Endothelial cell of umbilical vein (primary cell): ENCODE measurements around the gene TMPRSS9.

Experiments
- EZH2 ChIP-seq: IDR thresholded peaks from 2 replicates; pipeline ENCODE4 v1.6.1; 2012; ENCODE audit warnings: borderline replicate concordance, low read depth, mild to moderate bottlenecking, moderate library complexity, low read length, inconsistent platforms; ENCODE audit not compliant: severe bottlenecking
- POLR2A ChIP-seq: IDR thresholded peaks from 2 replicates; pipeline ENCODE4 v1.6.1; 2012; ENCODE audit warnings: low read depth, mild to moderate bottlenecking, control low read depth, low read length
- POLR2AphosphoS5 ChIP-seq: IDR thresholded peaks from 2 replicates; pipeline ENCODE4 v1.6.1; 2012; ENCODE audit warnings: low read depth, mild to moderate bottlenecking, control low read depth, low read length, moderate library complexity; ENCODE audit not compliant: insufficient read depth
- TF ChIP-seq, protein P1 (sequence below), 2 donors: IDR thresholded peaks; 1 replicate in 1 of 2; 2 replicates in 1 of 2; pipeline ENCODE4 v1.5.1; 2011; ENCODE audit warnings: low read length in 2 of 2, mild to moderate bottlenecking in 2 of 2, moderate library complexity in 2 of 2, control low read depth in 1 of 2, inconsistent platforms in 1 of 2, low read depth in 1 of 2; ENCODE audit not compliant: insufficient read depth in 1 of 2; ENCODE audit errors: extremely low read depth in 1 of 2

DNA sequence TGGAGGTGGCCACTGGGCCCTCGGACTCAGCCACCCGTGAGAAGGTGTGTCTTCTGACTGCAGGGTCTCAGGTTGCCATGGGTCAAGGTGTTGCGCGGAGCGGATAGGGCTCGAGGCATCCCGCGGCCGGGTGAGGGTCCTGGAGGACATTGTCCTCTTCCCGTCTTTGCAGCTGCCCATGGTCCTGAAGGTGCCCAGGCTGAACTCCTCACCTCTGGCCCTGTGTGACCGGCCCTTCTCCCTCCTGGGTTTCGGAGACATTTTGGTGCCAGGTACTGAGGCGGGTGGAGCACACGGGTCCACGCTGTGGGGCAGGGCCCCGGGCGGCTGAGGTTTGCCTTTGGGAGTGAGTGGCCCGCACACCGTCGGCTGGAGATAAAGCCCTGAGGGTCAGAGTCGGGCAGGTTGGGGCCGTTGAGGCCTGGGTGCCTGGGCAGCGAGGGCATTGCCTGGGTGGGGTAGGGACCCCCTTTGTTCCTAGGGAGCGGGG is 15.6 kb upstream of the TMPRSS9 start:
- no peak for TF ChIP-seq POLR2A
- TF ChIP-seq, protein P1, sequence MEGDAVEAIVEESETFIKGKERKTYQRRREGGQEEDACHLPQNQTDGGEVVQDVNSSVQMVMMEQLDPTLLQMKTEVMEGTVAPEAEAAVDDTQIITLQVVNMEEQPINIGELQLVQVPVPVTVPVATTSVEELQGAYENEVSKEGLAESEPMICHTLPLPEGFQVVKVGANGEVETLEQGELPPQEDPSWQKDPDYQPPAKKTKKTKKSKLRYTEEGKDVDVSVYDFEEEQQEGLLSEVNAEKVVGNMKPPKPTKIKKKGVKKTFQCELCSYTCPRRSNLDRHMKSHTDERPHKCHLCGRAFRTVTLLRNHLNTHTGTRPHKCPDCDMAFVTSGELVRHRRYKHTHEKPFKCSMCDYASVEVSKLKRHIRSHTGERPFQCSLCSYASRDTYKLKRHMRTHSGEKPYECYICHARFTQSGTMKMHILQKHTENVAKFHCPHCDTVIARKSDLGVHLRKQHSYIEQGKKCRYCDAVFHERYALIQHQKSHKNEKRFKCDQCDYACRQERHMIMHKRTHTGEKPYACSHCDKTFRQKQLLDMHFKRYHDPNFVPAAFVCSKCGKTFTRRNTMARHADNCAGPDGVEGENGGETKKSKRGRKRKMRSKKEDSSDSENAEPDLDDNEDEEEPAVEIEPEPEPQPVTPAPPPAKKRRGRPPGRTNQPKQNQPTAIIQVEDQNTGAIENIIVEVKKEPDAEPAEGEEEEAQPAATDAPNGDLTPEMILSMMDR (IDR thresholded peaks at IDR 0.05; ENCODE audit: extremely low read depth in 1 of 2, insufficient read depth in 1 of 2, low read depth in 1 of 2, low read length in 2 of 2), result no peak
- TF ChIP-seq EZH2, result no peak
- TF ChIP-seq POLR2AphosphoS5, result no peak
